ENCODE data around the gene DGKA.

DNA sequence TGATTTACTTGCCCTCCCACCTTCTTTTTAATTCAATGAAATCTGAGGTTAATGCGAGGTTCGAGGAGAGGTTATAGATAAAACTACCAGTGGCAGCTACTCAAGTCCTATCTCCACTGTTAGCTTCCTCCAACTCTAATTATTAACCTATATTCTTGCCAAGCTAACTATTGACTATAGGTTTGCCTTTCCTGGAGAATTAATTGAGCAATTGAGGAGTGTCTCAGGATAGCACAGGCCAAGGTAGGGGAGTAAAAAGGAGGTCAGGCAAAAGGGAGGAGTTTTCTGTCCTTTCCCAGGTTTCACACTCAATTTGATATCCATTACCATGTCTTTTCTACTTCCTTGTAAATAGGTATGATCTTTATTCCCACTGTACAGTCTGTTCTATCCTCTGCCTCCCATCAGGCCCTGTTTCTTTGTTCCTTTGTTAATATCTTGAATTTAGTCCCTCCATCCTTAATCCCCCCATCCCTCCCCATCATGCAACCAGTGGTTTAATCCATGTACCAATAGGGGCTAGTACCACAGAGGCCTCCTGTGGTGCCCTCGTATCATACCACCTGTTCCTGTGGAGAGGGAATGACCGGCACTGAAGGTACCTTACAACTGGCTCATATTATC is 62.4 kb downstream of the DGKA start:
- TF ChIP-seq, protein P1, sequence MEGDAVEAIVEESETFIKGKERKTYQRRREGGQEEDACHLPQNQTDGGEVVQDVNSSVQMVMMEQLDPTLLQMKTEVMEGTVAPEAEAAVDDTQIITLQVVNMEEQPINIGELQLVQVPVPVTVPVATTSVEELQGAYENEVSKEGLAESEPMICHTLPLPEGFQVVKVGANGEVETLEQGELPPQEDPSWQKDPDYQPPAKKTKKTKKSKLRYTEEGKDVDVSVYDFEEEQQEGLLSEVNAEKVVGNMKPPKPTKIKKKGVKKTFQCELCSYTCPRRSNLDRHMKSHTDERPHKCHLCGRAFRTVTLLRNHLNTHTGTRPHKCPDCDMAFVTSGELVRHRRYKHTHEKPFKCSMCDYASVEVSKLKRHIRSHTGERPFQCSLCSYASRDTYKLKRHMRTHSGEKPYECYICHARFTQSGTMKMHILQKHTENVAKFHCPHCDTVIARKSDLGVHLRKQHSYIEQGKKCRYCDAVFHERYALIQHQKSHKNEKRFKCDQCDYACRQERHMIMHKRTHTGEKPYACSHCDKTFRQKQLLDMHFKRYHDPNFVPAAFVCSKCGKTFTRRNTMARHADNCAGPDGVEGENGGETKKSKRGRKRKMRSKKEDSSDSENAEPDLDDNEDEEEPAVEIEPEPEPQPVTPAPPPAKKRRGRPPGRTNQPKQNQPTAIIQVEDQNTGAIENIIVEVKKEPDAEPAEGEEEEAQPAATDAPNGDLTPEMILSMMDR (IDR thresholded peaks at IDR 0.05), result no peak
- TF ChIP-seq POLR2A (IDR thresholded peaks at IDR 0.05), result no peak
